Upper lobe of left lung (tissue), 4 donors: ENCODE results near the gene RPRD1B.

Source experiments
- CTCF ChIP-seq, 6 experiments: fragments of 450-650 bp in 4 of 6; fragments of 200-600 bp in 2 of 6; sonication (generic) in 2 of 6; IDR thresholded peaks; one replicate each; pipeline ENCODE4 v1.5.1; 2016 to 2019; ENCODE audit warnings: antibody characterized with exemption in 6 of 6
- POLR2A ChIP-seq, 4 donors: fragments of 450-650 bp; IDR thresholded peaks; one replicate each; pipeline ENCODE4 v1.5.1; 2016 to 2017; ENCODE audit warnings: antibody characterized with exemption in 4 of 4, mild to moderate bottlenecking in 2 of 4
- POLR2AphosphoS5 ChIP-seq, 2 donors: sonication (generic); formaldehyde crosslinking; IDR thresholded peaks; one replicate each; pipeline ENCODE4 v1.5.1; 2017; ENCODE audit warnings: antibody characterized with exemption in 2 of 2

GRCh38 chr20:37991157-37991866 is 42.2 kb upstream of the RPRD1B start:
- TF ChIP-seq POLR2AphosphoS5 (IDR thresholded peaks at IDR 0.05) (no peak), CTCF (IDR thresholded peaks at IDR 0.05) (no peak), POLR2A (IDR thresholded peaks at IDR 0.05) (no peak)
